Measurements from ENCODE around the gene DMAC2L.
"Not testable (repeated sequence)": the region's sequence is repeated elsewhere in the genome, so short reads cannot be mapped to it uniquely, and the experiment has no call there.

The DMAC2L gene

GRCh38 chr14:50357753-50358395 is 45.8 kb downstream of the DMAC2L start:
- no peak for DNase-seq

DNA sequence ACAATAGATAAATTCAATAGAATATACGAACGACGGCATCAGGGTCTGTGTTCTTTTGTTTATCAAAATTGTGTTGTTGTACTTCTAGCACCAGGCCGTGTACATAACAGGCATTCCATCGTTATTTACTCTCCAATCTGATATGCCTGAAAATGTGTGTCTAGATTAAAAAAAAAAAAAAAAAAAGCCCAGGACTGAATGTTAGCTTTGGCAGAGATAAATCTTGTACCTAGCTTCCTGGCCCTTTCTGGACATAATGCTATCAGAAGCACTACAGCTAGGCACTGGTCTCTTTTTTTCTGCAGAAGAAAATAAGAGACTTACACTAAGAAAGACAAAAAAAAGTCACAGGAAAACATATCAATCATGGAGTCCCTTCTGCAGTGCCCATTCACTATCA is 47.5 kb downstream of the DMAC2L start:
- no peak for DNase-seq

DNA sequence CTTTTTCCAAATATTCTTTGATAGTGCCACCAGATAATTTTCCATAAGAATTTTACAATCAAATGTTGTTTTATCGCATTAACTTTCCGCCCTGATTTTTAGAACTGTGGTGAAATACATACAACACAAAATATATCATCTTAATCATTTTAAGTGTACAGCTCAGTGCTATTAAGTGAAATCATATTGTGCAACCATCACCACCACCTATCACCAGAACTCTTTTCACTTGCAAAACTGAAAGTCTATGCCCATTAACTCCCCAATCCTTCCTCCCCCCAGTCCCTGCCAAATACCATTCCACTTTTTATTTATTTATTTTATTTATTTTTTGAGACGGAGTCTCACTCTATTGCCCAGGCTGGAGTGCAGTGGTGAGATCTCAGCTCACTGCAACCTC is 48.0 kb downstream of the DMAC2L start:
- no peak for DNase-seq

DNA sequence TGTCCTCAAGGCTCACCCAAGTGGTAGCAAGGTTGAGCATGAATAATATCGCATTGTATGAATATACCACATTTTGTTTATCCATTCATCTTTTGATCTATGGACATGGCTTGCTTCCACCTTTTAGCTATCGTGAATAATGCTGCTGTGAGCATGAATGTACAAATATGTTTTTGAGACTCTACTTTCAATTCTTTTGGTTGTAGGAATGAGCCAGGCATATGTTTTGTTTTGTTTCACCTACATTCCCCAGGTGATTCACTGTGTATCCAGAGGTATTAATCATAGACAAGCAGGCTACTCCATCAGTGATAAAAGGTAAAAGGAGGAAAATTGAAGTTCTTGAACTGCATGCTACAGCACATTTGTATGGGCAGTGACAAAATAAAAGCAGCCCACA is 48.7 kb downstream of the DMAC2L start:
- DNase-seq, result no peak

- not testable (repeated sequence) for DNase-seq
Observed at GRCh38 chr14:50361473-50362403, 49.6 kb downstream of the DMAC2L start.

DNA sequence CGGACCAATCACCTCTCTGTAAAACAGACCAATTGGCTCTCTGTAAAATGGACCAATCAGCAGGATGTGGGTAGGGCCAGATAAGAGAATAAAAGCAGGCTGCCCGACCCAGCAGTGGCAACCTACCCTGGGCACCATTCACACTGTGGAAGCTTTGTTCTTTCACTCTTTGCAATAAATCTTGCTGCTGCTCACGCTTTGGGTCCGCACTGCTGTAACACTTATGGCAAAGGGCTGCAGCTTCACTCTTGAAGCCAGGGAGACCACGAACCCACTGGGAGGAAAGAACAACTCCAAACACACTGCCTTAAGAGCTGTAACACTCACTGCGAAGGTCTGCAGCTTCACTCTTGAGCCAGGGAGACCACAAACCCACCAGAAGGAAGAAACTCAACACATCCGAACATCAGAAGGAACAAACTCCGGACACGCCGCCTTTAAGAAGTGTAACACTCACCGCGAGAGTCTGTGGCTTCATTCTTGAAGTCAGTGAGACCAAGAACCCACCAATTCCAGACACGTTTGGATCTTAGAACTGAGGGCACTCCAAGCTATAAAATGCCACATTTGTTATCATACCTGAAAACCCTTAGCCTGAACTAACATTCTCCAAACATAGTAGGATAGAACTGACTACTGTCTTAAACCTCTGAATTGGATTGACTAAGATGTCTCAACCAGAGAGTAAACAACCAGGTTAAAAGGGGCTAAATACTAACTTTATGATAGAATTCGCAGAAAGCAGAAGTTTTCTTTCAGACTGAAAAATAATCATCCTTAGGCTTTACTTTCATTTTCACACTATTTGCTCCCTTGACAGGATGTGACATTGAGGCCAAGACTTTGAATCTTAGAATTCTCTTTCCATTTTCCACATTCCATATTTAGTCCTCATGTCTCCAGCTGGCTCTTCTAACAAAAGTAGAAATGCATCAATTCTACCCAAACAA is 50.9 kb downstream of the DMAC2L start:
- no peak for DNase-seq

GRCh38 chr14:50363714-50364111 is 51.6 kb downstream of the DMAC2L start:
- no peak for DNase-seq

- DNase-seq, result no peak
Observed at GRCh38 chr14:50364792-50365191, 52.7 kb downstream of the DMAC2L start.

GRCh38 chr14:50365572-50365971 is 53.4 kb downstream of the DMAC2L start:
- not testable (repeated sequence) for DNase-seq

- no peak for DNase-seq
Observed at GRCh38 chr14:50366115-50366514, 54.0 kb downstream of the DMAC2L start.

DNA sequence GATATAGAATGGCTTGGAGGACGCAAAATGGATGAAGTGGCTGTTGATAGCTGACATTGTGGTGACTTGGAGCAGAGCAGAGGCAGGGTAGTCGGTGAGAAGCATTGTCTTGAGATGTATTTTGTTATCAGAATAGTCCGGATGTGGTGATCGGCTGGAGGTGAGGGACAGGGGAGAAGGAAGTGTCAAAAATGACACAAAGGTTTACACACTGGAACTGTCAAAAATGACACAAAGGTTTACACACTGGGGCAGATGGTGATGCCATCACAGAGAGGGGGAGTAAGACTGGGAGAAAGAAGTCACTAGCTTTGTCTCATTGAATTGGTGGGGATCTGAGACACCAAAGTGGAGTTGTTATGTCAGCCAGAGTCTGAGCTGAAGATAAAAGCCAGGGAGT is 54.5 kb downstream of the DMAC2L start:
- DNase-seq, result no peak

DNA sequence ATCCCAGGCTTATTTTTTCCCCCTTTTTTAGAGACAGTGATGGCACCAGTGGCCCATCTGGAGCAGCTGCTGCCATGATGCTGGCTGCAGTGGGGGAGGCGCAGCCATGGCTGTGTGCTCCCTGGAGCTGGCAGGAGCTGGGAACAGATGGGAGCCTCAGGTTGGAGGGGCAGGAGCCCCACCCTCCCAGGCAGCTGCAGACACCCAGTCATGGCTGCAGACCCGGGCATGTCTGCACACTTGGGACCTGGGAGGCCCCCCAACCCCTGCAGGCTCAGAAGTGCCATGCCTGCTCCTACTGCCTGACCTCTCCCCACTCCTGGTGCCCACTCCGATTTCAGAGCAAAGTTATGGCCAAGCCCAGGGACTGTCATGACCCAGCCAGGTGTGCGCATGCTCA is 59.4 kb downstream of the DMAC2L start:
- DNase-seq, result no peak

- no peak for DNase-seq
Observed at GRCh38 chr14:50373959-50374358, 61.8 kb downstream of the DMAC2L start.

DNA sequence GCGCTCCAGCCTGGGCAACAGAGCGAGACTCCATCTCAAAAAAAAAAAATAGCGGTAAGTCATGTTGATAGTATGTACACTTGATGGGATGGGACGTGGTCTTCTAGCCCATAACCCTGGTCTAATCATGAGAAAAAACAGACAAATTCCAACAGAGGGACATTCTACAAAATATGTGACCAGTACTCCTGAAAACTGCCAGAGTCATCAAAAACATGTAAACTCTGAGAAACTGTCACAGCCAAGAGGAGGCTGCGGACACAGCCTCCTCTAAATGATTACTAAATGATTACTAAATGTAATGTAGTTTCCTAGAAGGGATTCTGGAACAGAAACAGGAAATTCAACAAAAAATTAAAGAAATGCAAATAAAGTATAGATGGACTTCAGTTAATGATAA is 63.6 kb downstream of the DMAC2L start:
- DNase-seq, result no peak
